ENCODE results near the gene ZNF451.

GRCh38 chr6:57215260-57215659, 125.3 kb downstream of the ZNF451 start:
- TF ChIP-seq CTCF (IDR thresholded peaks at IDR 0.05; ENCODE audit: poor library complexity) (no peak), EZH2 (IDR thresholded peaks at IDR 0.05; ENCODE audit: borderline replicate concordance) (no peak)

All from hepatocyte (in vitro differentiated cells).